ENCODE measurements around the gene CAB39L. TPM values are rescaled to one million over a fixed set of nuclear protein-coding genes. Genes with fewer than 3 reads are reported as not detected.

The CAB39L gene
- total and polyA plus RNA-seq, 2 of the 13 experiments (the other 11 are each of a cell fraction or from before 2014, with no cell fraction given), result 3.1 to 6.1 TPM

DNA sequence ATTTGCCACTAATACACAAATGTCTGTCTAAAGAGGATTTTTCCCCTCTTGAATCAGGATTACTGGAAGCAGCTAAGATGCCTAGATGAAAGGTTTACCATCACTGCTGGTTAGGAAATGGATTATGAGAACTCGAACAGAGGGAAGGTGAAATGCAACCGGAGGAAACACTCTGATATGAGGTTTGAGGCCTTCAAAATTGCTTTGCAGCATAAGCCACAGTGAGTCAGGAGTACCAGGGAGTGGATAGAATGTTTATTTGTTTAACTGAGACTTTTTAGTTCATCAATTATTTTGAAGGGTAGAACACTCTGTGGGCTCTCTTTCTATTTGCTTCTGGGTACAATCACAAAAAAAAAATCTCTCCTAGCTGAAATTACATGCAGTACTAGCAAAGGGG, 178.0 kb downstream of the CAB39L start (continued):
- TF ChIP-seq, protein P1, sequence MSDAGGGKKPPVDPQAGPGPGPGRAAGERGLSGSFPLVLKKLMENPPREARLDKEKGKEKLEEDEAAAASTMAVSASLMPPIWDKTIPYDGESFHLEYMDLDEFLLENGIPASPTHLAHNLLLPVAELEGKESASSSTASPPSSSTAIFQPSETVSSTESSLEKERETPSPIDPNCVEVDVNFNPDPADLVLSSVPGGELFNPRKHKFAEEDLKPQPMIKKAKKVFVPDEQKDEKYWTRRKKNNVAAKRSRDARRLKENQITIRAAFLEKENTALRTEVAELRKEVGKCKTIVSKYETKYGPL (CRISPR knock-in tag; IDR thresholded peaks at IDR 0.05), result no peak
- TF ChIP-seq ZNF207 (IDR thresholded peaks at IDR 0.05; ENCODE audit: borderline replicate concordance) (no peak), TBL1XR1 (IDR thresholded peaks at IDR 0.05; ENCODE audit: borderline replicate concordance, low read length, partially characterized antibody) (no peak), ZNF7 (CRISPR knock-in tag; IDR thresholded peaks at IDR 0.05) (no peak), ZNF841 (CRISPR knock-in tag; IDR thresholded peaks at IDR 0.05; ENCODE audit: borderline replicate concordance) (no peak), ZNF225 (CRISPR knock-in tag; IDR thresholded peaks at IDR 0.05) (no peak), ZNF501 (CRISPR knock-in tag; IDR thresholded peaks at IDR 0.05) (no peak), ZNF709 (CRISPR knock-in tag; IDR thresholded peaks at IDR 0.05) (no peak), ZNF558 (CRISPR knock-in tag; IDR thresholded peaks at IDR 0.05; ENCODE audit: borderline replicate concordance) (no peak), POGZ (CRISPR knock-in tag; IDR thresholded peaks at IDR 0.05) (no peak)
- TF ChIP-seq, protein P2, sequence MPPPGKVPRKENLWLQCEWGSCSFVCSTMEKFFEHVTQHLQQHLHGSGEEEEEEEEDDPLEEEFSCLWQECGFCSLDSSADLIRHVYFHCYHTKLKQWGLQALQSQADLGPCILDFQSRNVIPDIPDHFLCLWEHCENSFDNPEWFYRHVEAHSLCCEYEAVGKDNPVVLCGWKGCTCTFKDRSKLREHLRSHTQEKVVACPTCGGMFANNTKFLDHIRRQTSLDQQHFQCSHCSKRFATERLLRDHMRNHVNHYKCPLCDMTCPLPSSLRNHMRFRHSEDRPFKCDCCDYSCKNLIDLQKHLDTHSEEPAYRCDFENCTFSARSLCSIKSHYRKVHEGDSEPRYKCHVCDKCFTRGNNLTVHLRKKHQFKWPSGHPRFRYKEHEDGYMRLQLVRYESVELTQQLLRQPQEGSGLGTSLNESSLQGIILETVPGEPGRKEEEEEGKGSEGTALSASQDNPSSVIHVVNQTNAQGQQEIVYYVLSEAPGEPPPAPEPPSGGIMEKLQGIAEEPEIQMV (CRISPR knock-in tag; IDR thresholded peaks at IDR 0.05; ENCODE audit: low read depth), result no peak
- TF ChIP-seq, protein P3, sequence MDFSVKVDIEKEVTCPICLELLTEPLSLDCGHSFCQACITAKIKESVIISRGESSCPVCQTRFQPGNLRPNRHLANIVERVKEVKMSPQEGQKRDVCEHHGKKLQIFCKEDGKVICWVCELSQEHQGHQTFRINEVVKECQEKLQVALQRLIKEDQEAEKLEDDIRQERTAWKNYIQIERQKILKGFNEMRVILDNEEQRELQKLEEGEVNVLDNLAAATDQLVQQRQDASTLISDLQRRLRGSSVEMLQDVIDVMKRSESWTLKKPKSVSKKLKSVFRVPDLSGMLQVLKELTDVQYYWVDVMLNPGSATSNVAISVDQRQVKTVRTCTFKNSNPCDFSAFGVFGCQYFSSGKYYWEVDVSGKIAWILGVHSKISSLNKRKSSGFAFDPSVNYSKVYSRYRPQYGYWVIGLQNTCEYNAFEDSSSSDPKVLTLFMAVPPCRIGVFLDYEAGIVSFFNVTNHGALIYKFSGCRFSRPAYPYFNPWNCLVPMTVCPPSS (IDR thresholded peaks at IDR 0.05), result no peak

Data from HepG2 (cell line).